ENCODE results near the gene TATDN2.

TATDN2 gene

GRCh38 chr3:10248184-10248983, at the start of gene TATDN2:
Gene TATDN2 (plus strand): TSS chr3:10248459. CDS start chr3:10249201, 742 bp downstream.
- ATAC-seq: peak; percentile 98
- TF ChIP-seq RARB (CRISPR knock-in tag; IDR thresholded peaks at IDR 0.05) (no peak), TOX (CRISPR knock-in tag; IDR thresholded peaks at IDR 0.05; ENCODE audit: borderline replicate concordance) (no peak), GLIS3 (CRISPR knock-in tag; IDR thresholded peaks at IDR 0.05) (no peak), TCF4 (CRISPR knock-in tag; IDR thresholded peaks at IDR 0.05; ENCODE audit: borderline replicate concordance) (no peak; the same call in 1 of the 2 replicates), PPARA (CRISPR knock-in tag; IDR thresholded peaks at IDR 0.05; ENCODE audit: borderline replicate concordance) (no peak), ISL1 (CRISPR knock-in tag; IDR thresholded peaks at IDR 0.05) (no peak), ZNF565 (CRISPR knock-in tag; conservative IDR thresholded peaks at IDR 0.05; ENCODE audit: low read depth) (no peak), TSHZ2 (CRISPR knock-in tag; IDR thresholded peaks at IDR 0.05) (no peak), ZC3H10 (CRISPR knock-in tag; IDR thresholded peaks at IDR 0.05) (no peak), BACH2 (CRISPR knock-in tag; IDR thresholded peaks at IDR 0.05; ENCODE audit: borderline replicate concordance) (no peak), CSRNP3 (CRISPR knock-in tag; IDR thresholded peaks at IDR 0.05) (no peak), ESRRG (CRISPR knock-in tag; IDR thresholded peaks at IDR 0.05) (no peak), CREB5 (CRISPR knock-in tag; IDR thresholded peaks at IDR 0.05; ENCODE audit: low read depth) (no peak), CSDC2 (CRISPR knock-in tag; IDR thresholded peaks at IDR 0.05) (no peak), PATZ1 (CRISPR knock-in tag; IDR thresholded peaks at IDR 0.05; ENCODE audit: borderline replicate concordance) (no peak), ZFP3 (CRISPR knock-in tag; IDR thresholded peaks at IDR 0.05) (no peak)

- no peak for TF ChIP-seq RARB (CRISPR knock-in tag; IDR thresholded peaks at IDR 0.05)
- no peak for TF ChIP-seq CREB5 (CRISPR knock-in tag; IDR thresholded peaks at IDR 0.05; ENCODE audit: low read depth)
- no peak for TF ChIP-seq PATZ1 (CRISPR knock-in tag; IDR thresholded peaks at IDR 0.05; ENCODE audit: borderline replicate concordance)
- TF ChIP-seq ZNF70 (CRISPR knock-in tag; IDR thresholded peaks at IDR 0.05): no peak
- TF ChIP-seq BACH2 (CRISPR knock-in tag; IDR thresholded peaks at IDR 0.05; ENCODE audit: borderline replicate concordance): no peak
- TF ChIP-seq PPARA (CRISPR knock-in tag; IDR thresholded peaks at IDR 0.05; ENCODE audit: borderline replicate concordance): no peak
- no peak for TF ChIP-seq ESRRG (CRISPR knock-in tag; IDR thresholded peaks at IDR 0.05)
- no peak for TF ChIP-seq TOX (CRISPR knock-in tag; IDR thresholded peaks at IDR 0.05; ENCODE audit: borderline replicate concordance)
- no peak for TF ChIP-seq CSRNP3 (CRISPR knock-in tag; IDR thresholded peaks at IDR 0.05)
- no peak for TF ChIP-seq TCF4 (CRISPR knock-in tag; IDR thresholded peaks at IDR 0.05; ENCODE audit: borderline replicate concordance)
- no peak for TF ChIP-seq ZNF8 (CRISPR knock-in tag; IDR thresholded peaks at IDR 0.05)
- TF ChIP-seq GLIS3 (CRISPR knock-in tag; IDR thresholded peaks at IDR 0.05): no peak
- TF ChIP-seq CSDC2 (CRISPR knock-in tag; IDR thresholded peaks at IDR 0.05): no peak
- ATAC-seq: peak; percentile 57
Measured at GRCh38 chr3:10198761-10199649, 49.3 kb upstream of the TATDN2 start.

Measured in SK-N-SH treated with all-trans-retinoic acid at 6 μM for 48 hours (cell line).